ENCODE measurements around the gene PARN.

PARN gene

DNA sequence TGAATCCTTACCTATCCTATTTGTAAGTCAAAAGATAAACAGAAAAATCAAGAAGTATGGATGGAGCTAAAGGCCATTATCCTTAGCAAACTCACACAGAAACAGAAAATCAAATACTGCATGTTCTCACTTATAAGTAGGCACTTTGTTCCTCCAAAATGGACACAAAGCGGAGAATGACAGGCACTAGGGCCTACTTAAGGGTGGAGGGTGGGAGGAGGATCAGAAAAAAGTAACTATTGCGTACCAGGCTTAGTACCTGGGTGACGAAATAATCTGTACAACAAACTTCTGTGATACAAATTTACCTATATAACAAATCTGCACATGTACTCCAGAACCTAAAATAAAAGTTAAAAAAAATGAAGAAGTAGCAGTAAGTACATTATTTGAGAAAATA lies 164.3 kb downstream of the PARN start:
- TF ChIP-seq, protein P1, sequence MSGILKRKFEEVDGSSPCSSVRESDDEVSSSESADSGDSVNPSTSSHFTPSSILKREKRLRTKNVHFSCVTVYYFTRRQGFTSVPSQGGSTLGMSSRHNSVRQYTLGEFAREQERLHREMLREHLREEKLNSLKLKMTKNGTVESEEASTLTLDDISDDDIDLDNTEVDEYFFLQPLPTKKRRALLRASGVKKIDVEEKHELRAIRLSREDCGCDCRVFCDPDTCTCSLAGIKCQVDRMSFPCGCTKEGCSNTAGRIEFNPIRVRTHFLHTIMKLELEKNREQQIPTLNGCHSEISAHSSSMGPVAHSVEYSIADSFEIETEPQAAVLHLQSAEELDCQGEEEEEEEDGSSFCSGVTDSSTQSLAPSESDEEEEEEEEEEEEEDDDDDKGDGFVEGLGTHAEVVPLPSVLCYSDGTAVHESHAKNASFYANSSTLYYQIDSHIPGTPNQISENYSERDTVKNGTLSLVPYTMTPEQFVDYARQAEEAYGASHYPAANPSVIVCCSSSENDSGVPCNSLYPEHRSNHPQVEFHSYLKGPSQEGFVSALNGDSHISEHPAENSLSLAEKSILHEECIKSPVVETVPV (CRISPR knock-in tag; IDR thresholded peaks at IDR 0.05) = no peak
- TF ChIP-seq, protein P2, sequence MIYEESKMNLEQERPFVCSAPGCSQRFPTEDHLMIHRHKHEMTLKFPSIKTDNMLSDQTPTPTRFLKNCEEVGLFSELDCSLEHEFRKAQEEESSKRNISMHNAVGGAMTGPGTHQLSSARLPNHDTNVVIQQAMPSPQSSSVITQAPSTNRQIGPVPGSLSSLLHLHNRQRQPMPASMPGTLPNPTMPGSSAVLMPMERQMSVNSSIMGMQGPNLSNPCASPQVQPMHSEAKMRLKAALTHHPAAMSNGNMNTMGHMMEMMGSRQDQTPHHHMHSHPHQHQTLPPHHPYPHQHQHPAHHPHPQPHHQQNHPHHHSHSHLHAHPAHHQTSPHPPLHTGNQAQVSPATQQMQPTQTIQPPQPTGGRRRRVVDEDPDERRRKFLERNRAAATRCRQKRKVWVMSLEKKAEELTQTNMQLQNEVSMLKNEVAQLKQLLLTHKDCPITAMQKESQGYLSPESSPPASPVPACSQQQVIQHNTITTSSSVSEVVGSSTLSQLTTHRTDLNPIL (CRISPR knock-in tag; IDR thresholded peaks at IDR 0.05; ENCODE audit: low read depth) = no peak
- TF ChIP-seq ARNTL (CRISPR knock-in tag; IDR thresholded peaks at IDR 0.05; ENCODE audit: borderline replicate concordance, low read depth) (no peak), BACH2 (CRISPR knock-in tag; IDR thresholded peaks at IDR 0.05; ENCODE audit: borderline replicate concordance) (no peak), CSDC2 (CRISPR knock-in tag; IDR thresholded peaks at IDR 0.05) (no peak), ZFP3 (CRISPR knock-in tag; IDR thresholded peaks at IDR 0.05) (no peak), ZNF565 (CRISPR knock-in tag; conservative IDR thresholded peaks at IDR 0.05; ENCODE audit: low read depth) (no peak)
- ATAC-seq = no peak

DNA sequence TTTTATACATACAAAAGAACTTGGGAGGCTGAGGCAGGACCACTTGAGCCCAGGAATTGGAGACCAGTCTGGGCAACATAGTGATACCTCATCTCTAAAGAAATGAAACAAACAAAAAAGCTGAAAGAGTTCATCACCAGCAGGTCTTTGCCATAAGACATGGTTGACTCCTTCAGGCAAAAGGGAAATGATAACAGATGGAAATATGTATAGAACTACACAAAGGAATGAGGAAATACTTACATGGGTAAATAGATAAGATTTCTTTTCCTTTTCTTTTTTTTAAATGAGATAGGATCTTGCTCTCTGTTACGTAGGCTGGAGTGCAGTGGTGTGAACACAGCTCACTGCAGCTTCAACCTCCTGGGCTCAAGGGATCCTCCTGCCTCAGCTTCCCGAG lies 165.3 kb downstream of the PARN start:
- ATAC-seq = no peak
- TF ChIP-seq, protein P2 (CRISPR knock-in tag; IDR thresholded peaks at IDR 0.05; ENCODE audit: low read depth) = no peak
- no peak for TF ChIP-seq ARNTL (CRISPR knock-in tag; IDR thresholded peaks at IDR 0.05; ENCODE audit: borderline replicate concordance, low read depth)
- no peak for TF ChIP-seq TCF4 (CRISPR knock-in tag; IDR thresholded peaks at IDR 0.05; ENCODE audit: borderline replicate concordance)
- TF ChIP-seq, protein P3, sequence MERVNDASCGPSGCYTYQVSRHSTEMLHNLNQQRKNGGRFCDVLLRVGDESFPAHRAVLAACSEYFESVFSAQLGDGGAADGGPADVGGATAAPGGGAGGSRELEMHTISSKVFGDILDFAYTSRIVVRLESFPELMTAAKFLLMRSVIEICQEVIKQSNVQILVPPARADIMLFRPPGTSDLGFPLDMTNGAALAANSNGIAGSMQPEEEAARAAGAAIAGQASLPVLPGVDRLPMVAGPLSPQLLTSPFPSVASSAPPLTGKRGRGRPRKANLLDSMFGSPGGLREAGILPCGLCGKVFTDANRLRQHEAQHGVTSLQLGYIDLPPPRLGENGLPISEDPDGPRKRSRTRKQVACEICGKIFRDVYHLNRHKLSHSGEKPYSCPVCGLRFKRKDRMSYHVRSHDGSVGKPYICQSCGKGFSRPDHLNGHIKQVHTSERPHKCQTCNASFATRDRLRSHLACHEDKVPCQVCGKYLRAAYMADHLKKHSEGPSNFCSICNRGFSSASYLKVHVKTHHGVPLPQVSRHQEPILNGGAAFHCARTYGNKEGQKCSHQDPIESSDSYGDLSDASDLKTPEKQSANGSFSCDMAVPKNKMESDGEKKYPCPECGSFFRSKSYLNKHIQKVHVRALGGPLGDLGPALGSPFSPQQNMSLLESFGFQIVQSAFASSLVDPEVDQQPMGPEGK (CRISPR knock-in tag; IDR thresholded peaks at IDR 0.05; ENCODE audit: borderline replicate concordance) = no peak
- TF ChIP-seq ZFP30 (CRISPR knock-in tag; IDR thresholded peaks at IDR 0.05) = no peak

DNA sequence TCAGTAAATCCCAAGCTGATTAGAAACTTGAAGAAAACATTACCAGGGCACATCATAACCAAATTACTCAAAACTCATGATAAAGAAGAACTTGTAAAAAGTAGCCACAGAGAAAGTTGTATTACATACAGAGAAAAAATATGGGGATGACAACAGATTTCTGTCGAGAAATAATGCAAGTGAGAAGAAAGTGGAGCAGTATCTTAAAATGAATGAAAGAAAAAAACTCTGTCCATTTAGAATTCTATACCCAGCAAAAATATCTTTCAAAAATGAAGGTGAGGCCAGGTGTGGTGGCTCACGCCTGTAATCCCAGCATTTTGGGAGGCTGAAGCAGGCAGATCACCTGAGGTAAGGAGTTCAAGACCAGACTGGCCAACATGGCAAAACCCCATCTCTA lies 165.9 kb downstream of the PARN start:
- ATAC-seq = no peak
- TF ChIP-seq ZNF70 (CRISPR knock-in tag; IDR thresholded peaks at IDR 0.05) = no peak
- TF ChIP-seq ZFP3 (CRISPR knock-in tag; IDR thresholded peaks at IDR 0.05) = no peak
- no peak for TF ChIP-seq ISL1 (CRISPR knock-in tag; IDR thresholded peaks at IDR 0.05)
- TF ChIP-seq BACH2 (CRISPR knock-in tag; IDR thresholded peaks at IDR 0.05; ENCODE audit: borderline replicate concordance) = no peak
- TF ChIP-seq, protein P2 (CRISPR knock-in tag; IDR thresholded peaks at IDR 0.05; ENCODE audit: low read depth) = no peak
- TF ChIP-seq, protein P3 (CRISPR knock-in tag; IDR thresholded peaks at IDR 0.05; ENCODE audit: borderline replicate concordance) = no peak
- TF ChIP-seq, protein P1 (CRISPR knock-in tag; IDR thresholded peaks at IDR 0.05) = no peak
- no peak for TF ChIP-seq SNAI2 (CRISPR knock-in tag; IDR thresholded peaks at IDR 0.05)
- TF ChIP-seq ZC3H10 (CRISPR knock-in tag; IDR thresholded peaks at IDR 0.05) = no peak
- no peak for TF ChIP-seq OSR1 (CRISPR knock-in tag; IDR thresholded peaks at IDR 0.05)
- TF ChIP-seq ZNF565 (CRISPR knock-in tag; conservative IDR thresholded peaks at IDR 0.05; ENCODE audit: low read depth) = no peak
- TF ChIP-seq PPARA (CRISPR knock-in tag; IDR thresholded peaks at IDR 0.05; ENCODE audit: borderline replicate concordance) = no peak
- TF ChIP-seq, protein P4, sequence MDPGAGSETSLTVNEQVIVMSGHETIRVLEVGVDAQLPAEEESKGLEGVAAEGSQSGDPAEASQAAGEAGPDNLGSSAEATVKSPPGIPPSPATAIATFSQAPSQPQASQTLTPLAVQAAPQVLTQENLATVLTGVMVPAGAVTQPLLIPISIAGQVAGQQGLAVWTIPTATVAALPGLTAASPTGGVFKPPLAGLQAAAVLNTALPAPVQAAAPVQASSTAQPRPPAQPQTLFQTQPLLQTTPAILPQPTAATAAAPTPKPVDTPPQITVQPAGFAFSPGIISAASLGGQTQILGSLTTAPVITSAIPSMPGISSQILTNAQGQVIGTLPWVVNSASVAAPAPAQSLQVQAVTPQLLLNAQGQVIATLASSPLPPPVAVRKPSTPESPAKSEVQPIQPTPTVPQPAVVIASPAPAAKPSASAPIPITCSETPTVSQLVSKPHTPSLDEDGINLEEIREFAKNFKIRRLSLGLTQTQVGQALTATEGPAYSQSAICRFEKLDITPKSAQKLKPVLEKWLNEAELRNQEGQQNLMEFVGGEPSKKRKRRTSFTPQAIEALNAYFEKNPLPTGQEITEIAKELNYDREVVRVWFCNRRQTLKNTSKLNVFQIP (CRISPR knock-in tag; IDR thresholded peaks at IDR 0.05; ENCODE audit: borderline replicate concordance, low read depth) = no peak

Measured in SK-N-SH treated with all-trans-retinoic acid at 6 μM for 48 hours (cell line).